ENCODE data around the gene ZNF775. TPM values are rescaled to one million over a fixed set of nuclear protein-coding genes. Genes with fewer than 3 reads are reported as not detected.

The ZNF775 gene
- polyA plus RNA-seq, 4 donors = 1.1 to 6.5 (median 2.5) TPM

DNA sequence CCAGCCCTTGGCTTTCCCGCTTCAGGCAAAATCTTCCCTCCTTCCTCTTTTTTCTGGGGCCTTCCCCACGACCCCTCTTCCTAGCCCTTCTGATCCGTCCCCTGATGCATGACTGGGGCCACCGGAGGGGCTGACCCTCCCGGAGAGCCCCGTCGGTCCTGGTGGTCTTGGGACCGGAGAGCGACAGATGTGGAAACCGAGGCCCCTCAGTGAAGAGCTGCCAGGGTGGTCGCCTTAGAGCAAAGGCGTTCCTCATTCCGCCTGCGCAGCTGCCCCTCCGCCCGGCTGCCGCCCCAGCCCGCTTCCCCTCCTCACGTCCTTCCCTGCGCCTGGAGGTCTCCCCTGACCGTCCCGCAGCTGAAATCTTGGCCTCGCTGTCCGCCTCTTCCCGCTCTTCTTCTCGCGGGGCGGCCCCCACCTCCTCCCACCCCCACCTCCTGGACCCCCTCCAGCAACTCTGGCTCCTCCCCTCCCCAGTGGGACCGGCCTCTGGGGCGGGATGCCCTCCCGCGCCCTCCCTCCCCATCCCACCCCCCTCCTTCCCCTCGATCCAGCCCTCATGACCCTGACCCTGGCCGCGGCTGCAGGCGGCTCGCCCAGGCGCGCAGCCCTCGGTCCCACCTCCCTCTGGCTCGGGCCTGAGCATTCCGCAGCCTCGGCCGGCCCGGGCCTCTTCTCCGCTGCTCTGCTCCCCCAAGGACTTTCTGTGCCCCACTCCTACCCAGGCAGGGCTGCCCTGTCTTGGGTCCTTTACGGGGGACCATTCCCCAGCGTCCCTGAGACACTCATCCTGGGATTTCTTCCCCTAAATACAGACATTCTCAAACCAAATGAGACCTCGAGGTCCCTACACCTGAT is 37.6 kb upstream of the ZNF775 start, which contains the start of gene RARRES2:
Gene RARRES2 (minus strand): TSS at position 367 of the 858 bp plus-strand sequence. CDS start 1,020 bp downstream, outside the sequence.
- 20 to 53% (median 46%) methylated on average over 43 to 49 of the region's 49 CpGs for WGBS, 3 donors
- peaks cover 0 to 35% (median 2%) of the 10 kb centered on the region in 3 donors for H3K36me3 ChIP-seq (ENCODE audit: control insufficient read depth in 3 of 3, insufficient read depth in 2 of 3, low read depth in 1 of 3, low read length in 3 of 3)
- H3K27ac ChIP-seq (ENCODE audit: low read depth in 1 of 3, low read length in 2 of 3) = peak within 1 kb of the TSS in 2 of 3 donors; percentile 28 to 78
- FAIRE-seq (no peak), DNase-seq (peak in 1 of 2 donors; percentile 36)
- peaks cover 0 to 8% (median 3%) of the 10 kb centered on the region in 3 donors for H3K27me3 ChIP-seq (ENCODE audit: control insufficient read depth in 3 of 3, insufficient read depth in 3 of 3, low read length in 3 of 3)
- H3K4me1 ChIP-seq (ENCODE audit: control insufficient read depth in 3 of 3, insufficient read depth in 2 of 3, low read depth in 1 of 3, low read length in 2 of 3) = peaks cover 0 to 17% (median 2%) of the 10 kb centered on the region in 3 donors
- peaks cover 0 to 4% of the 10 kb centered on the region in 2 donors for H3K9me3 ChIP-seq (ENCODE audit: control insufficient read depth in 2 of 2, insufficient read depth in 1 of 2, low read depth in 1 of 2, low read length in 1 of 2)
- H3K4me3 ChIP-seq (ENCODE audit: low read depth in 1 of 3, low read length in 3 of 3) = peak within 1 kb of the TSS; percentile 6 to 51 (median 50)

DNA sequence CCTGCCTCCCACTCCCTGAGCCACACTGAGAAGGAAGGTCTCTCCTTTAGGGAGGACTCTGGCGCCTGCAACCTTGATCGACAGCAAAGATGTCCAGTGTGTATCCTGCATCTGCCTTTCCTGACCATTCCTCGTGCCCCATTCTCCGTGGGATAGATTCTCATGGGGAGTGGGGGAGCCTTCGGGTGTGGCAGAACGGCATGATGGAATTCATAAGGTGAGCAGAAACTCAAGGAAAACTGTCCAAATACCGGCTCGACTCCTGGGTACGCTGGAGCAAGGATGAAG is 37.1 kb upstream of the ZNF775 start:
- DNase-seq = no peak
- Histone ChIP-seq H3K27me3 (ENCODE audit: control insufficient read depth in 3 of 3, insufficient read depth in 3 of 3, low read length in 3 of 3) (peaks cover 0 to 8% (median 3%) of the 10 kb centered on the region in 3 donors), H3K36me3 (ENCODE audit: control insufficient read depth in 3 of 3, insufficient read depth in 2 of 3, low read depth in 1 of 3, low read length in 3 of 3) (peaks cover 0 to 29% (median 2%) of the 10 kb centered on the region in 3 donors), H3K9me3 (ENCODE audit: control insufficient read depth in 2 of 2, insufficient read depth in 1 of 2, low read depth in 1 of 2, low read length in 1 of 2) (peaks cover 0 to 4% of the 10 kb centered on the region in 2 donors), H3K27ac (ENCODE audit: low read depth in 1 of 3, low read length in 2 of 3) (peak overlapping the region in 1 of 3 donors; percentile 26), H3K4me1 (ENCODE audit: control insufficient read depth in 3 of 3, insufficient read depth in 2 of 3, low read depth in 1 of 3, low read length in 2 of 3) (peaks cover 0 to 17% (median 2%) of the 10 kb centered on the region in 3 donors), H3K4me3 (ENCODE audit: low read depth in 1 of 3, low read length in 3 of 3) (no peak overlapping the region)
- FAIRE-seq = no peak
- WGBS, 3 donors = 90 to 94% (median 91%) methylated on average over 9 of the region's 9 CpGs

DNA sequence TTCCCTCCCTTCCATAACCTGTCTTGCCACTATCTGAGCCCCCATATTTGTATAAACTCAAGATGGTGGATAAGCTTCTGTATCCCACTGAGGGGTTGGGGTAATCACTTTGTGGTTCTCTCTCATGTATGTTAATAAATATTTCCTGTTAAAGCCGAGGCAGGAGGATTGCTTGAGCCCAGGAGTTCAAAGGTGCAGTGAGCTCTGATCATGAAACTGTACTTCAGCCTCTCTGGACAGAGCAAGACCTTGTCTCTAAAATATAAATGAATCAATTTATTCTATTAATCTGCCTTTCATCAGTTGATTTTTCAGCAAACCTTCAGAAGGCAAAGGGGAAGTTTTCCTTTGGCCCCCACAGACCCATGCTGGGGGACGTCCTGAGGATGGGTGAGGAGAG is 35.9 kb upstream of the ZNF775 start:
- H3K4me1 ChIP-seq (ENCODE audit: control insufficient read depth in 3 of 3, insufficient read depth in 2 of 3, low read depth in 1 of 3, low read length in 2 of 3) = peaks cover 0 to 17% (median 2%) of the 10 kb centered on the region in 3 donors
- peaks cover 0 to 8% (median 3%) of the 10 kb centered on the region in 3 donors for H3K27me3 ChIP-seq (ENCODE audit: control insufficient read depth in 3 of 3, insufficient read depth in 3 of 3, low read length in 3 of 3)
- peaks cover 0 to 17% (median 0%) of the 10 kb centered on the region in 3 donors for H3K36me3 ChIP-seq (ENCODE audit: control insufficient read depth in 3 of 3, insufficient read depth in 2 of 3, low read depth in 1 of 3, low read length in 3 of 3)
- no peak for FAIRE-seq
- WGBS, 3 donors = 49 to 73% (median 53%) methylated on average over 2 of the region's 2 CpGs
- peaks cover 0 to 8% of the 10 kb centered on the region in 2 donors for H3K9me3 ChIP-seq (ENCODE audit: control insufficient read depth in 2 of 2, insufficient read depth in 1 of 2, low read depth in 1 of 2, low read length in 1 of 2)
- DNase-seq = no peak
- no peak overlapping the region for H3K4me3 ChIP-seq (ENCODE audit: low read depth in 1 of 3, low read length in 3 of 3)
- H3K27ac ChIP-seq (ENCODE audit: low read depth in 1 of 3, low read length in 2 of 3) = no peak overlapping the region

DNA sequence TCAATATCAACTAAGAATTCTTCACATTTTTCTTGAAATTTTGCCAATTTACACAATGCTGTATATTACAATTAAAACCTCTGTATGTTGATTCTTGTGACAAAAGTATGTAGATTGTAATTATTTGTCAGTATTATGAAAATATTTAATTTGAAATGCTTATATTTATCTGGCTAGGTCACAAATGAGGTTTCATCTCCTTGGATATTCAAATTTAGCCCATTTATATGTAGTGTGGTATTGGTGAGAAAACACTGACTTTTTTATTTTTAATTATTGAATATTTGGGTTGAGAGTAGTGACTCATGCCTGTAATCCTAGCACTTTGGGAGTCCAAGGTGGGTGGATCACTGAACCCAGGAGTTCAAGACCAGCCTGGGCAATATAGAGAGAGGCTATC is 34.8 kb upstream of the ZNF775 start:
- Histone ChIP-seq H3K4me3 (ENCODE audit: low read depth in 1 of 3, low read length in 3 of 3) (no peak overlapping the region), H3K27ac (ENCODE audit: low read depth in 1 of 3, low read length in 2 of 3) (no peak overlapping the region), H3K4me1 (ENCODE audit: control insufficient read depth in 3 of 3, insufficient read depth in 2 of 3, low read depth in 1 of 3, low read length in 2 of 3) (peaks cover 0 to 17% (median 2%) of the 10 kb centered on the region in 3 donors), H3K36me3 (ENCODE audit: control insufficient read depth in 3 of 3, insufficient read depth in 2 of 3, low read depth in 1 of 3, low read length in 3 of 3) (peaks cover 0 to 7% (median 0%) of the 10 kb centered on the region in 3 donors), H3K9me3 (ENCODE audit: control insufficient read depth in 2 of 2, insufficient read depth in 1 of 2, low read depth in 1 of 2, low read length in 1 of 2) (peaks cover 0 to 8% of the 10 kb centered on the region in 2 donors), H3K27me3 (ENCODE audit: control insufficient read depth in 3 of 3, insufficient read depth in 3 of 3, low read length in 3 of 3) (peaks cover 0 to 8% (median 3%) of the 10 kb centered on the region in 3 donors)
- no peak for DNase-seq
- FAIRE-seq = no peak

DNA sequence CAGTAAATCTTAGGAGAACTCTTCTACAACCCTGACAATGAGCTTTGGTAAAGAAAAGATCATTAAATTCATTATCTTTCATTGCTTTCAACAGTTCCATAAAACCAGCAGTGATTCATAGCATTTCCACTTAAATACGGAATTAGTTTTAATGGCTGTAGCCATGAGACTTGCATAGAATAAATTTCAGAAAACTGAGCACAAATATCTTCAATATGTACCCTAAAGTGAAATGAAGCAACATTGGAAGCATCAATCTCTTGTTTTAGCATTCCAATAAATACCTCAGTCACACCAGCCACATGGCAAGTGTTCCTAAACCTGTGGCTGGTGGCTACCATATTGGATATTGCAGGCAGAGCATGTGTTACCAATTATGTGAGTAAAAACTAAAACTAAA is 34.1 kb upstream of the ZNF775 start:
- 93 to 100% (median 94%) methylated on average over 1 of the region's 1 CpG for WGBS, 3 donors
- FAIRE-seq = no peak
- H3K4me1 ChIP-seq (ENCODE audit: control insufficient read depth in 3 of 3, insufficient read depth in 2 of 3, low read depth in 1 of 3, low read length in 2 of 3) = peaks cover 0 to 14% (median 2%) of the 10 kb centered on the region in 3 donors

DNA sequence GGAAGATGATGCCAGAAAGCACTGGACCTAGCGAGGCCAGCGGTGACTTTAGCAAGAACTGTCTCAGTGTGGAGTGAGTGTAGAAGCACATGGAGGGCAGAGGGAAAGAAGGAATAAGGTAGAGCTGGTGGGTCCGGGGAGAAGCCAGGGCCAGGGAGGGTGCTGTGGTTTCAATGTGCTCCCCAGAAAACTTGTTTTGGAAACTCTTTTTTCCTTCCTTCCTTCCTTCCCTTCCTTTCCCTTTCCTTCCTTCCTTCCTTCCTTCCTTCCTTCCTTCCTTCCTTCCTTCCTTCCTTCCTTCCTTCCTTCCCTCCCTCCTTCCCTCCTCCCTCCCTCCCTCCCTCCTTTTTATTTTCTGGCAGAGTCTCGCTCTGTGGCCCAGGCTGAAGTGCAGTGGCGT is 32.2 kb upstream of the ZNF775 start:
- H3K4me1 ChIP-seq (ENCODE audit: control insufficient read depth in 3 of 3, insufficient read depth in 2 of 3, low read depth in 1 of 3, low read length in 2 of 3) = peaks cover 0 to 3% (median 0%) of the 10 kb centered on the region in 3 donors
- peaks cover 0 to 3% (median 0%) of the 10 kb centered on the region in 3 donors for H3K27me3 ChIP-seq (ENCODE audit: control insufficient read depth in 3 of 3, insufficient read depth in 3 of 3, low read length in 3 of 3)
- DNase-seq = no peak
- H3K36me3 ChIP-seq (ENCODE audit: control insufficient read depth in 3 of 3, insufficient read depth in 2 of 3, low read depth in 1 of 3, low read length in 3 of 3) = no peaks in the 10 kb centered on the region
- H3K9me3 ChIP-seq (ENCODE audit: control insufficient read depth in 2 of 2, insufficient read depth in 1 of 2, low read depth in 1 of 2, low read length in 1 of 2) = peaks cover 0 to 8% of the 10 kb centered on the region in 2 donors
- H3K27ac ChIP-seq (ENCODE audit: low read depth in 1 of 3, low read length in 2 of 3) = no peak overlapping the region
- no peak for FAIRE-seq
- H3K4me3 ChIP-seq (ENCODE audit: low read depth in 1 of 3, low read length in 3 of 3) = no peak overlapping the region
- 91 to 97% (median 94%) methylated on average over 5 of the region's 5 CpGs for WGBS, 3 donors

More for the DNA sequence above, 34.1 kb upstream of the ZNF775 start:
- Histone ChIP-seq H3K27ac (ENCODE audit: low read depth in 1 of 3, low read length in 2 of 3) (no peak overlapping the region), H3K36me3 (ENCODE audit: control insufficient read depth in 3 of 3, insufficient read depth in 2 of 3, low read depth in 1 of 3, low read length in 3 of 3) (peaks cover 0 to under 1% (median 0%) of the 10 kb centered on the region in 3 donors), H3K4me3 (ENCODE audit: low read depth in 1 of 3, low read length in 3 of 3) (no peak overlapping the region), H3K9me3 (ENCODE audit: control insufficient read depth in 2 of 2, insufficient read depth in 1 of 2, low read depth in 1 of 2, low read length in 1 of 2) (peaks cover 0 to 8% of the 10 kb centered on the region in 2 donors), H3K27me3 (ENCODE audit: control insufficient read depth in 3 of 3, insufficient read depth in 3 of 3, low read length in 3 of 3) (peaks cover 0 to 8% (median 3%) of the 10 kb centered on the region in 3 donors)
- no peak for DNase-seq

DNA sequence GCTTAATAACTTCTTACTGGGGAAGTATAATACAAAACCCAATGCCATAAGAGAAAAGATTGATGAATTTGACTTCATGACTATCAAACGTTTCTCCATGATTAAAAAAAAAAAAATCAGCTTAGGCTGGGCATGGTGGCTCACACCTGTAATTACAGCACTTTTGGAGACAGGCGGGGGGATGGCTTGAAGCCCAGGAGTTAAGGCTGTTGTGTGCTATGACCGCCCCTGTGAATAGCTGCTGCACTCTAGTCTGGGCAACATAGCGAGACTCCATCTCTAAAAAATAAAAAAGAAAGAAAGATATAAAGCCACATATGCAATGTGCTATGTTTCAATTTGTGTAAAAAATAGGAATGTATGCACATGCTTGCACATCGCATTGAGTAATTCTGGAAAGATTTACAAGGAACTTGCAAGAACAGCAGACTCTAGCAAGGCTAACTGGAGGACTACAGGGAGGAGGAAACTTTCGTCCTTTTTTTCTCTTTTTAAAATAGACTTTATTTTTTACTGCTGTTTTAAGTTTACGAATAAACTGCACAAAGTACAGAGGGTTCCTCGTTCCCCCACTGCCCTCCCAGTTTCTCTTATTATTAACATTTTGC is 27.4 kb upstream of the ZNF775 start:
- no peak overlapping the region for H3K27ac ChIP-seq (ENCODE audit: low read depth in 1 of 3, low read length in 2 of 3)
- H3K4me3 ChIP-seq (ENCODE audit: low read depth in 1 of 3, low read length in 3 of 3) = no peak overlapping the region
- H3K36me3 ChIP-seq (ENCODE audit: control insufficient read depth in 3 of 3, insufficient read depth in 2 of 3, low read depth in 1 of 3, low read length in 3 of 3) = no peaks in the 10 kb centered on the region
- no peak for DNase-seq
- H3K27me3 ChIP-seq (ENCODE audit: control insufficient read depth in 3 of 3, insufficient read depth in 3 of 3, low read length in 3 of 3) = no peaks in the 10 kb centered on the region
- peaks cover 0 to 4% of the 10 kb centered on the region in 2 donors for H3K9me3 ChIP-seq (ENCODE audit: control insufficient read depth in 2 of 2, insufficient read depth in 1 of 2, low read depth in 1 of 2, low read length in 1 of 2)
- no peak for FAIRE-seq
- WGBS, 3 donors = 70 to 78% (median 75%) methylated on average over 8 of the region's 8 CpGs
- no peaks in the 10 kb centered on the region for H3K4me1 ChIP-seq (ENCODE audit: control insufficient read depth in 3 of 3, insufficient read depth in 2 of 3, low read depth in 1 of 3, low read length in 2 of 3)

DNA sequence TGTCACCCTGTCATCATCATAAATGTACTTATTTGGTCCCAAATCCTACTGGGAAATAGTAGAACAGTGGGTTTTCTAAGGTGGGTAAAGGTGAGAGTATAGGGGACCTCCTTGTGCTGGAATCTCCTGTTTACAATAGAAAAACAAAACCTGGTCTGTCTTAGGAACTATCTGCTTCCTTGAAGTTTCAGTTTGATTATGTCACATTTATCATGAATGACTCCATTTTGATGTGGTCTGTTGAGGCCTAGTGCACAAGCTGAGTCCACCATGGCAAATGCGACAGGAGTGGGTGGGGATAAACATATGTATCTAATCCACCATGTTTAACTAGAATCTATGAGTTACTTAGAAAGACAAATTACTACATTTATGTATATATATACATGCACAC is 23.5 kb upstream of the ZNF775 start:
- DNase-seq = no peak
- no peak for FAIRE-seq
- no peak overlapping the region for H3K27ac ChIP-seq (ENCODE audit: low read depth in 1 of 3, low read length in 2 of 3)
- H3K4me3 ChIP-seq (ENCODE audit: low read depth in 1 of 3, low read length in 3 of 3) = no peak overlapping the region
- H3K4me1 ChIP-seq (ENCODE audit: control insufficient read depth in 3 of 3, insufficient read depth in 2 of 3, low read depth in 1 of 3, low read length in 2 of 3) = peaks cover 0 to 2% (median 1%) of the 10 kb centered on the region in 3 donors
- no peaks in the 10 kb centered on the region for H3K9me3 ChIP-seq (ENCODE audit: control insufficient read depth in 2 of 2, insufficient read depth in 1 of 2, low read depth in 1 of 2, low read length in 1 of 2)
- WGBS, 3 donors = 63 to 88% (median 74%) methylated on average over 1 of the region's 1 CpG
- no peaks in the 10 kb centered on the region for H3K27me3 ChIP-seq (ENCODE audit: control insufficient read depth in 3 of 3, insufficient read depth in 3 of 3, low read length in 3 of 3)
- H3K36me3 ChIP-seq (ENCODE audit: control insufficient read depth in 3 of 3, insufficient read depth in 2 of 3, low read depth in 1 of 3, low read length in 3 of 3) = no peaks in the 10 kb centered on the region
